HG02623 (cell line): ENCODE results near the gene PSMG3.

Experiments used
- ATAC-seq: cut with Tn5 transposase; IDR thresholded peaks from one replicate; pipeline ENCODE4 v1.9.1; 2021; ENCODE audit warnings: moderate library complexity; ENCODE audit not compliant: unreplicated experiment

Gene PSMG3

DNA sequence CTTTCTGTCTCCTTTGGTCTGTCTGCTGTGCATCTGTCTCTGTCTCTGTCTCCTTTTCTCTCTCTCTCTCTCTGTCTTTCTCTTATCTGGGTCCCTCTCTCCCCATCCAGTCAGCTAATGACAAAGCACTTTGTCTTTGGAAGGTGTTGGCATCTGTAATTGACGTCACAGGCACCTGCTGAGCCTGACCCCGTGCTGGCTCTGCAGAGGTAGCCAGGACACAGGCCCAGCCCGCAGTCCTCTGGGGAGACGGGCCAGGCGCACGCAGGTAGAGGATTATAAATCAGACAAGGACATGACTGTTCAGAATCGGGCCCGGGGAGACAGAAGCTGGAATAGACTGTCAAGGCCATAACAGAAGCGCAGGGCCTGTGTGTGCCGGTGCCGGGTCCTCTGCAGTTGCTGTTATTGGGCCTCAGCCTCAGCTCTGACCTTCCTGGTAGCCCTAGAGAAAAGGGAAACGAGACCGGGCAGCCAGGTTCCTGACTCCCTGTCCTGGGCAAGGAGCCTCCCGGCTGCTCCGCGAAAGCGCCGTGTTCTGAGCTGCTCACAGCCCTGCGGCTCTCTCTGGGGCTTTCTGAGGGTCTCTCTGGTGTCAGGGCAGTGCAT lies 10.7 kb upstream of the PSMG3 start:
- no peak for ATAC-seq

- ATAC-seq: no peak
These were observed 9.9 kb upstream of the PSMG3 start for GRCh38 chr7:1579481-1580421.

- ATAC-seq: no peak
These were observed 8.7 kb upstream of the PSMG3 start for GRCh38 chr7:1578513-1578912.

DNA sequence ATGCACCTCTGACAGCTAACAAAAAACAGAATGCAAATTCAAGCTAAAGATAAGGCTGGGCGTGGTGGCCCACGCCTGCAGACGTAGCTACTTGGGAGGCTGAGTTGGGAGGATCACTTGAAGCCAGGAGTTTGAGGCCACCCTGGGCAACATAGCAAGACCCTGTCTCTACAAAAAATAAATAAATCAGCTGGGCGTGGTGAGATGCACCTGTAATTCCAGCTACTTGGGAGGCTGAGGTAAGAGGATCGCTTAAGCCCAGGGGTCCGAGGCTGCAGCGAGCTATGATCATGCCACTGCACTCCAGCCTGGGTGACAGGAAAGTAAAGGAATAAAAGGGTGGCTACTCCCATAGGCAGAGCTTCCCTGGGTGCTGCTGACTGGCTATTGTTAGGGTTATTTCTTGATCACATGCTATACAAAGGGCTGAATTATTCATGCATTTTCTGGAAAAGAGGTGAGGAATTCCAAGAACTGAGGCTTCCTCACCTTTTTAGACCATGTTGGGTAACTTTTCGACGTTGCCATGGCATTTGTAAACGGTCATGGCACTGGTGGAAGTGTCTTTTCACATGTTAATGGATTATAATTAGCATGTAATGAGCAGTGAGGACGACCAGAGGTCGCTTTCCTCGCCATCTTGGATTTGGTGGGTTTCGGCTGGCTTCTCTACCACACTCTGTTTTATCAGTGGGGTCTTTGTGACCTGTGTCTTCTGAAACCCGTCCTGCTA lies 6.9 kb upstream of the PSMG3 start:
- no peak for ATAC-seq

DNA sequence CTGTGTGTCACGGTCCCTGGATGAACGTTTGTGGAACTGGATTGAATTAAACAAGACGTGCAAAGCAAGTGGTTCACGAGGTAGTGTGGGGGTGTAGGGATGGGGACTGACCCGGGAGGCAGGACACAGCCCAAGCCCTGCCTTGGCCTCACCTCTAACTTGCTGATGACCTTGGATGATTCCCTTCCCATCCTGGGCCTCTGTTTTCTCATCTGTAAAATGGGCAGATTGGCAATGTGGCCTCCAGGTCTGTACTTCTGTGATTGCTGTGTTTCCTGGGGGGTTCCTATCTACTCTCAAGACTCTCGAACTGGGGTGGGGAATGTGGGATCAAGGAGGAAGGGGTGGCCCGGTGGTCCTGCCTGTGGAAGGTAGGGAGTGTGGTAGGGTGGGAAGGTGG lies 6.0 kb upstream of the PSMG3 start:
- ATAC-seq: no peak

DNA sequence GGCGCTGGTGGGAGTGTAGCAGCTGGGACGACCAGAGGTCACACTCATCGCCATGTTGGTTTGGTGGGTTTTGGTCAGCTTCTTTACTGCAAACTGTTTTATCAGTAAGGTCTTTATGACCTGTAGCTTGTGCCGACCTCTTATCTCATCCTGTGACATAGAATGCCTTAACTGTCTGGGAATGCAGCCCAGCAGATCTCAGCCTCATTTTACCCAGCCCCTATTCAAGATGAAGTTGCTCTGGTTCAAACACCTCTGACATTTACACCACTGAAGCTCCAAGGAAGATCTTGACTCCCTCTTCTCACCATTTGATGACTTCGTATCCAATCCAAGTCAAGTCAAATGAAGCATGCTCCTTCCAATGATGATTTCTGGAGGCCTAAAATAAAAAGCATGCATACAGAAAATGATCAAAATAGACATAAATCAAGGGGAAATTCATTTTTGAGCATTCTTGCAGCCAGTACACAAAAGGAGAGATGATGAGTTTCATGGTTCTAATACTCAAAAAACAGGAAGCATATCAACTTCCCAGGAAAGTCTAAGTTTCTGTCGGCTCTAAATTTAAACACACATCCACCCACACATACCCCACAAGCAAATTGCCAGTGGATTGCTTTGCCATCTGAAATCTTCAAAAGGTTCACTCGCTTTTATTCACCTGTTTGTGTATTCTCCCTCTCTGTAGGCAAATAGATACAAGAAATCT lies 2.4 kb upstream of the PSMG3 start:
- no peak for ATAC-seq

- ATAC-seq: no peak
These were observed 396 bp downstream of the PSMG3 start for GRCh38 chr7:1569440-1569832.

DNA sequence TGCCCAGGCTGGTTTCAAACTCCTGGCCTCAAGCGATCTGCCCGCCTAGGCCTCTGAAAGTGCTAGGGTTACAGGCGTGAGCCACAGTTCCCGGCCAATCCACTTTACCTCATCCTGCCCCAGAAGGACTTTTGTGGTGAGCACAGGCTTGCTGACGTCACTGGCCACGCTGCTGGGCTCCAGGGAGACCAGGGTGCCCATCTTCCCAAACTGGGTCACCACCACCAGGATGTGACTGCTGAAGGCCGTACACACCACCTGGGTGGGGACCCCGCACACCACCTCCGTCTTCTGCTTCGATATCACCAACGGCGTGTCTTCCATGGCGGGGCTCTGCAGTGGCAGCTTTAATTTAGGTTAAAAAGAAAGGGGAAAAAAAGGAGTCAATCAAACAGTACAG lies 816 bp downstream of the PSMG3 start:
- ATAC-seq: no peak

- no peak for ATAC-seq
These were observed 1.8 kb downstream of the PSMG3 start for GRCh38 chr7:1567896-1568510.

DNA sequence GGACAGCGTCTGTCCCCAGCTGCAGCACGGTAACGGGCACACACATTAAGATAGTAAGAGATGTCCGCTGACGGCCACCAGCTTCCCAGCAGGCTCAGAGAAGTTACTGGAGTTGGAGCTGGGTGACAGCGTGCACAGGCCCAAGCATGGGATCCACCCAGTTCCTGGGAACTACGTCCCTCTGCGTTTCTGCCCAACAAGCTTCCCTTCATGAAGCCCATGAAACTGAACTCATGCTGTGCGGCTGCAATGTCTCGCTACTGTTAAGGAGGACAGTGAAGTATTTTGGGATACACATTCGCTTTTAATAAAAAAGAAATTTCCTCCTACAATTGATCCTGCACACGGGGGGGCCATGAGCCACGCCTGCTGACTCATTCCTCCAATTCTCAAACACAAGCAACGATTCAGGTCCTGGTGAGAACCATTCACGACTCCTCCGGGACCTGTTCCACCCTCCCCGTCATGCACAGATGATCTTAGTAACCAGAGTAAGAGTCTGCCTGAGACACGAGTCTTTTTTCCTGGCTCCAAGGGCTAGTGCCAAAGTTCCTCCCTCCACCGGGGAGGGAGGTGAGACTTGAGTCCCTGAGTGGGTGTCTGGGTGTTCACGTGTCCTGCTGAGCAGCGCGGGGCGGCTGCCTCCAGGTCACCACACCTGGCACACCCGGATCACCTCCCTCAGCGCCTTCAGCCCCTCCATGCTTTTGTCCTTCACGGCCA lies 2.6 kb downstream of the PSMG3 start:
- no peak for ATAC-seq

- no peak for ATAC-seq
These were observed 3.2 kb downstream of the PSMG3 start for GRCh38 chr7:1566687-1567048.

- no peak for ATAC-seq
These were observed 5.2 kb downstream of the PSMG3 start for GRCh38 chr7:1564603-1565022.

DNA sequence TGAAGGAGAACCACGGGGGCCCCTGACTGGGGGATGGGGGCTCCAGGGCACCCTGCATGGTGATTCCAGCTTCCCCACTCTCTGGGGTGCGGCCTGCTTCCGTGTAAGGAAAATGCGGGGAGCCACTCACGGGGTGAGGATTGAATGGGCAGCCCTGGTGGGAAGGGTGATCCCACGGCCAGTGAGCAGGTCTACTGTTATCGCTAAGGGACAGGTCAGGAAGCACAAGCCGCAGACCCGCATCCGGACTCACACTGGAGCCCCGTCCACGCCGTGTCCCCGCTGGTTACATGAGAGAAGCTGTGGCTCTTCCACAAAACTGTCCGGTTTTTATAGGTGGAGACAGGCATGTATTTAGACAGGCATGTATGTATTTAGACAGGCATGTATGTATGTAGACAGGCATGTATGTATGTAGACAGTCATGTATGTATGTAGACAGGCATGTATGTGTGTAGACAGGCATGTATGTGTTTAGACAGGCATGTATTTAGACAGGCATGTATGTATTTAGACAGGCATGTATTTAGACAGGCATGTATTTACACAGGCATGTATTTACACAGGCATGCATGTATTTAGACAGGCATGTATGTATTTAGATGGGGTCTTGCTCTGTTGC lies 5.7 kb downstream of the PSMG3 start:
- ATAC-seq: no peak

- no peak for ATAC-seq
These were observed 7.2 kb downstream of the PSMG3 start for GRCh38 chr7:1562597-1563051.

GRCh38 chr7:1562116-1562515 lies 7.7 kb downstream of the PSMG3 start:
- no peak for ATAC-seq

GRCh38 chr7:1561036-1561940 lies 8.5 kb downstream of the PSMG3 start:
- no peak for ATAC-seq

DNA sequence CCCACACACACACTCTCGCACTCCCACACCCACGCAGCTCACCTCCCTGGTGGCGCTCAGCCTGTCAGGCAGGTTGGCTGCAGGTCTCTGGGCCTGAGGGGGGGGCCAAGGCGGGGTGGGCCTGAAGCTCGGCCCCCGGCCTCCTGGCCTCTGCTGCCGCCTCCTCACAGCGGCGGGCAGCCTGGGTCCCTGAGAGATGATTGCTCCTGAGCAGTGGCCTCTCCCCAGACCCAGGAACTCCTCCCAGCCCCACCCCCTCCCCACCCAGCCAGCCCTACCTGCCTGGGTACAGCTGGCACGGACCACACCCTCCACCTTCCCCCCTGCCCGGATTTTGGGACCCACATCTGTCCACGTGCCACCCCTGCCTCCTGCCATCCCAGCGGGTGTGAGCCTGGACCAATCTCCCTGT lies 9.2 kb downstream of the PSMG3 start:
- ATAC-seq: no peak
